Epidermal melanocyte (primary cell): ENCODE measurements around the gene ITPRID2.
"Not testable (repeated sequence)": the region's sequence is repeated elsewhere in the genome, so short reads cannot be mapped to it uniquely, and the experiment has no call there.

Experiments
- DNase-seq: peaks from one replicate; pipeline ENCODE4 v3.0.0; 2011; ENCODE audit warnings: low spot score; ENCODE audit not compliant: insufficient read length

The ITPRID2 gene

DNA sequence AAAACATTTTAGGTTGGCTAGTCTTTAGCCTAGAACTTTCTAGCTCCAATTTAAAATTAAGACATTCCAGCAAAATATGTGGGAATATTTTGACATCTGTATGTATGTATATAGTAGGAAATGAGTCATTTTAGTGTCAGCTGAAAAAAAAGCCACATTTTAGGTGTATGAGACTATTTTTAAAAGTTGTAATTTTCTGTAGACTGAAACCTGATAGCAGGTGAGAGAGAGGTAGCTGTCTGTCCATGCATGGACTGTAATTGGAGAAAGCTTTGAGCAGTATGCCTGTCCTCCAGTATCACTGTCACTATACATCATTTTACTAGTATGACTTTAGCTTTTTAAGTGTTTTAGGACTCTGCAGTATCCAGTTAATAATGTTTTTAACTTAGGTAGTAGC, 68.0 kb downstream of the ITPRID2 start:
- DNase-seq = no peak

DNA sequence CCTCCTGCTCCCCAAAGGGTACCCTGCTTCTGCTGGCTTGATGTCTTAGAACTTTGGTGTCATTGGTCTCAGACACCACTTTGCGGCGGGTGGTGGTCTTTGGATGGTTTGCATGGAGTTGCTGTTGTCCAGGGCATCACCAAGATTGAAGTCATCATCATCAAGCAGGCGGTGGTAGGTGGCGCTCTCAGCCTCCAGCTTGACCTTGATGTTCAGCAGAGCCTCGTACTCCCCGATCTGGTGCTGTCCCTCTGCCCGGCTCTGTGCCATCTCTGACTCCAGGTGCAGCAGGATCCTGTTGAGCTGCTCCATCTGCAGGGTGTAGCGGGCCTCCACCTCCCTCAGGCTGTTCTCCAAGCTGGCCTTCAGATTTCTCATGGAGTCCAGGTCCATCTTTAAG, 69.6 kb downstream of the ITPRID2 start:
- DNase-seq = not testable (repeated sequence)

DNA sequence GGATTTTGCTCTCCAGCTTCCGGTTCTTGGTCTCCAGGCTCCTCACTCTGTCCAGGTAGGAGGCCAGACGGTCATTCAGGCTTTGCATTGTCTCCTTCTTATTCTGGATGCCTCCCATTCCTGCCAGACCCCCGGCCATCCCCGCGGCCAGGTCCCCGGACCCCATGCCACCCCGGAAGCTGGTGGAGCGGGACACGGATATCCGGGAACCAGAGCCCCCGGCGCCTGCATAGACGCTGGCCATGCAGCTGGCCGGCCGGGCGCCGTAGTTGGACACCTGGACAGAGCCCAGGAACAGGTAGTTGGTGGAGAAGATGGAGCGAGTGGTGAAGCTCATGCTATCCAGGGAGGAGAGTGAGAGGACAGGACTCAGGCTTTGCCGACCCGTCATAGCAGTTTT, 70.6 kb downstream of the ITPRID2 start:
- no peak for DNase-seq

DNA sequence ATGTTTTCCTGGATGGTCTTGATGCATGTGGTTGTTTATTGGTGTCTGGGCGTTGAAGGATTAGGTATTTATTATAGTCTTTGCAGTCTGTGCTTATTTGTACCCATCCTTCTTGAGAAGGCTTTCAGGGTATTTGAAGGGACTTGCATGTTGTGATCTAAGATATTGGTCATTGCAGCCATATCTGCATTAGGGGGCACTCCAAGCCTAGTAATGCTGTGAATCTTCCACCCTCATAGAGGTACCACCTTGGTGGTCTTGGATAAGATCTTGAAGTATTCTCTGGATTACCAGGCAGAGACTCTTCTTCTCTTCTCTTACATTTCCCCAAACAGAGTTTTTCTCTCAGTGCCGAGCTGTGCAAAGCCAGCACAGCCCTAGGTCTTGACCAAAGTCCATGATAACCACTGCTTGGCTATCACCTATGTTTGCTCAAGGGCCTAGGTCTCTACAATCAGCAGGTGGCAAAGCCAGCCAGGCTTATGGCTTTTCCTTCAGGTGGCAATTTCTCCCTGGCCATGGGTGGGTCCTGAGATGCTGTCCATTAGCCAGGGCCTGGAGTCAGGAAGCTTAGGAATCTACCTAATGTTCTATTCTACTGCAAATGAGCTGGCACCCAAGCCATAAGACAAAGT, 78.7 kb downstream of the ITPRID2 start:
- DNase-seq = no peak

DNA sequence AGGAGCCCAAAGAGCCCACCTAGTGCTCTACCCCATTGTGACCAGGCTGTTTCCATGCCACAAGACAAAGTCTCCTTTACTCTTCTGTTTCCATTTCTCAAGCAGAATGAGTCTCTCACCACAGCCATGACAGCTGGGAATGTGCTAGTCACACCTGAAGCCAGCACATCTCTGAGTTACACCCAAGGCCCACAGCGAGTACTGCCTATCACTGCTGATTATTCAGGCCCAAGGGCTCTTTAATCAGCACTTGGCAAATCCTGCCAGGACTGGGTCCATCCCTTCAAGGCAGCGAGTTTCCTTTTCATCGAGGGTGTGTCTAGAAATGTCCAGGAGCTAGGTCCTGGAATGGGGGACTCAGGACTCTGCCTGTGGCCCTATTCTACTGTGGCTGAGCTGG, 79.5 kb downstream of the ITPRID2 start:
- no peak for DNase-seq

DNA sequence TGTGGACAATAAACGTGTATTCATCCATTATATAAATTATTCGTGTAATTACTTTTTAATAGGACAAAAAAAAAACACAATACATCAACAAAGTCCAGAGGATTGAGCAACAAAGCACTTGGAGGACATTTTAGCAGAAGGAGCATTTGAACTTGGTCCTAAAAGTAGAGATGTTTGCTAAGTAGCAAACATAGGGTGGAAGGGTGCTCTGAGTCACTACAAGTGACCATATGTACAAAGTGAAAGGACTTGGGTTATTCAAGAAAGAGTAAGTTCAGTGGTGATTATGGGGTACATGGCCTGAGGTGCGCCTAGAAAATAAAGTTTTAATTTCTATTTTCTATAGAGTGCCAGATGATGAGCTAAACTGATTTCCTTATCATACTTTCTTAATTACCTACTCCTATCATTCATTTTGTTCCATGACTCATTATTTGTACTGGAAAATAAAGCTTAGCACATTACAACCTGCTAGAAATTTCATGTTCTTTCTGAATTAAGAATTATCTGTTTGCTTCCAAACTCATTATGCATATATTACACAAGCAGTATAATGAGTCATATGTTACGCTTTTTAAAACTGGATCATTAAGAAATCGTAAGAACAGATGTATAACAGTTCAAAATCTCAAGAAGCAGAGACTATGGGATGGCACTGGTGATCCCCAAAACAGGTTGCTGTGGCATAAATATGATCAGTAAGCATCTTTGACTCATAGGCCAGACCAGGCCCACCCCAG, 81.1 kb downstream of the ITPRID2 start:
- DNase-seq = no peak

DNA sequence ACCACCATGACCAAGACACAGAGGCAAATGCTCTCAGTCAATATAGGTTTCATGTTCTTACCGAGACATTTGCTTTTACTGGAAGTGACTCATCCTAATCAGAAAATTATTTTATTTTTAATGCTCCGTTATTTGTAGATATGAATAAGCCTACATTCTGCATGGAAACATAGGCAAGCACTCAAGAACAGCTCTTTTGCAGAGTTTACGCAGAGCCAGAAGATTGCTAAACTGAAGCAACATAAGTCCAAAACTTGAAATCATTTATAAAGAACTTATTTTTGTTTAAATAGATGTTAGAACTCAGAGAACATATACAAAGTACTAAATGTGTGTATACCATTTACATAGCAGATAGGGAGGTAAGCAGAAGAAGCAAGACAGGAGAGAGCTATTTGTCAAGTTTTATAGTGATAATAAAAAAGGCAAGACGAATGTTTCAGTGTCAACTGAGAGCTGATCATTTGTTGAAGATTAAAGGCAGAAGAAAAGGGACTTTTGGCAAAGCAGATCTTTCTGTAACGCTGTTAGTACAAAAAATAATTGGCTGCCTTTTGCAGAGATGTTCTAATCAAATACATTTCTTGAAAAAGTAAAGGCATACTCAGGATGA, 81.7 kb downstream of the ITPRID2 start:
- no peak for DNase-seq

DNA sequence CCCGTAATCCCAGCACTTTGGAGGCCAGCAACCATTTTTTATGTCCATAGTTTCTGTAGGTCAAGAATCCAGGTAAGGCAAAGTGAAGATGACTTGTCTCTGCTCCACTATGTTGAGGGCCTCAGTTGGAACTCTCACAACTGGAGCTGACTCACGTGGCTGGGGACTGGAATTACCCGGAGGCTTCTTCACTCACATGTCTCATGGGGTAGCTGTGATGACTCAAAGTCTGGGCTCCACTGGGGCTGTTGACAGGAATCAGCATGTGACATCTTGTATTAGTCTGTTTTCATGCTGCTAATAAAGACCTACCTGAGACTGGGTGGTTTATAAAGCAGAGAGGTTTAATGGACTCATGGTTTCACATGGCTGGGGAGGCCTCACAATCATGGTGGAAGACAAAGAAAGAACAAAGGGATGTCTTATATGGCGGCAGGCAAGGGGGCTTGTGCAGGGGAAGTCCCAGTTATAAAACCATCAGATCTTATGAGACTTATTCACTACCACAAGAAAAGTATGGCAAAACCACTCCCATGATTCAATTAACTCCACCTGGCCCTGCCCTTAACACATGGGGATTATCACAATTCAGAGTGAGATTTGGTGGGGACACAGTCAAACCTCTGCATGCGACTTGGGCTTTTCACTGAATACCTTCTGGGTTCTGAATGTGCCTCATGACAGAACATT, 86.3 kb downstream of the ITPRID2 start:
- no peak for DNase-seq

DNA sequence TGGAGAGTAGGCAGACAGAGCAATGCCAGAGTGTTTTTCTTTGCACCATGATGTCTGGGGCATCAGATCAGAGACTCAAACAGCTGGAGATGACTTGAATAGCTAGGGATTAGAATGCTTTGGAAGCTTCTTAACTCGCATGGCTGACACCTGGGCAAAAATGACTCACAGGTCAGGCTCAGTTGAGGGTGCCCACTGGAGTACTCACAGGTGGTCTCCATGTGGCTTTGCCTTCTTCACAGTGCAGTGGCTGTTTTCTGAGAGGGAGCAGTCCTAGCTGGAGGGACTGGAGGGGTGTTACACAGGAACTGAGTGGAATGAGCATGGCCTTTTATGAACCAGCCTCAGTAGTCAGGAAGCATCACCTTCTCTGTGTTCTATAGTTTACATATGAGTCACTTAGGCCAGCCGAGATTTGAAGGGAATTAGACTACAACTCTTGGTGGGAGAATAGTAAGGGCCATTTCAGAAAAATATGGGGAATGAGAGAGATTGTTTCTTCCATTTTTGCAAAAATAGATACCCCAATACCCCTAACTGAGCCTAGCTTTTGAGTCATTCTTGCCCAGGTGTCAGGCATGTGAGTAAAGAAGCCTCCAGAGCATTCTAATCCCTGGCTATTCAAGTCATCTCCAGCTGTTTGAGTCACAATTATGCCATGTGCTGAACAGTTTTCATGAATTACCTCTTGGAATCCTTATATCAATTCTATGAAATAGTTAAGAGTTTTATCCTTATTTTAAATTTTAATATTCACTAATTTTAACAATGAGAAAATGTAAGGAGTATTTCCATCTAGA, 87.0 kb downstream of the ITPRID2 start:
- no peak for DNase-seq
